SK-N-SH (cell line): ENCODE data around the gene PTPN22. TPM values are rescaled to one million over a fixed set of nuclear protein-coding genes. Genes with fewer than 3 reads are reported as not detected.

ENCODE experiments used
- CTCF ChIA-PET: fragments of 300-600, 350-600 bp; formaldehyde crosslinking; extraction: SDS; loops from one replicate; lab custom pipeline; 2021; lab: Yijun Ruan, JAX
- POLR2A ChIA-PET: fragments of 350-600 bp; sonication (Branson Sonifier 250); formaldehyde crosslinking; extraction: SDS; loops from one replicate; lab custom pipeline; 2020; ENCODE audit warnings: antibody characterized with exemption, inconsistent platforms; lab: Yijun Ruan, JAX
- DNase-seq: peaks from one replicate; pipeline ENCODE4 v3.0.0; 2012
- H2AFZ ChIP-seq: fragments of 200-600 bp; sonication (generic); 2 replicates; pipeline ENCODE4 v1.8.1; 2016; ENCODE audit warnings: antibody characterized with exemption, mild to moderate bottlenecking, low read depth
- H3F3A ChIP-seq: fragments of 200-600 bp; sonication (generic); replicated peaks from 2 replicates; pipeline ENCODE3; 2016; ENCODE audit warnings: antibody characterized with exemption, mild to moderate bottlenecking; ENCODE audit not compliant: insufficient read depth
- H3K27ac ChIP-seq, 2 experiments: fragments of 200-500 bp in 1 of 2; fragments of 200-600 bp in 1 of 2; sonication (Bioruptor generic) in 1 of 2; sonication (generic), shearing (Covaris generic) in 1 of 2; 2 replicates each; pipeline versions ENCODE4 v1.5.1 to v1.6.1; 2014 to 2016; ENCODE audit warnings: low read depth in 2 of 2, inconsistent platforms in 1 of 2, low read length in 1 of 2, mild to moderate bottlenecking in 1 of 2, mixed read lengths in 1 of 2
- H3K27me3 ChIP-seq: fragments of 200-600 bp; sonication (generic), shearing (Covaris generic); 2 replicates; pipeline ENCODE4 v1.6.1; 2016; ENCODE audit warnings: mixed run types; ENCODE audit not compliant: insufficient read depth
- H3K36me3 ChIP-seq, 2 experiments: fragments of 200-500 bp in 1 of 2; fragments of 200-600 bp in 1 of 2; sonication (Bioruptor generic) in 1 of 2; sonication (generic) in 1 of 2; replicated peaks in 1 of 2; 2 replicates each; pipeline versions ENCODE3 to v1.5.1; 2014 to 2016; ENCODE audit warnings: low read length in 1 of 2, mild to moderate bottlenecking in 1 of 2; ENCODE audit not compliant: insufficient read depth in 2 of 2, control insufficient read depth in 1 of 2
- H3K4me1 ChIP-seq, 2 experiments: fragments of 200-500 bp in 1 of 2; fragments of 200-600 bp in 1 of 2; sonication (Bioruptor generic) in 1 of 2; sonication (generic), shearing (Covaris generic) in 1 of 2; 2 replicates each; pipeline versions ENCODE4 v1.5.1 to v1.6.1; 2014 to 2016; ENCODE audit warnings: low read depth in 1 of 2, low read length in 1 of 2, mixed run types in 1 of 2; ENCODE audit not compliant: insufficient read depth in 2 of 2, control insufficient read depth in 1 of 2
- H3K4me2 ChIP-seq: fragments of 200-600 bp; sonication (generic), shearing (Covaris generic); 2 replicates; pipeline ENCODE4 v1.6.1; 2017; ENCODE audit warnings: mixed run types
- H3K4me3 ChIP-seq, 2 experiments: fragments of 200-500 bp in 1 of 2; fragments of 200-600 bp in 1 of 2; sonication (Bioruptor generic) in 1 of 2; sonication (generic), shearing (Covaris generic) in 1 of 2; 2 replicates each; pipeline versions ENCODE4 v1.5.1 to v1.8.1; 2014 to 2016; ENCODE audit warnings: low read depth in 2 of 2, inconsistent platforms in 1 of 2, low read length in 1 of 2, mild to moderate bottlenecking in 1 of 2, mixed read lengths in 1 of 2, moderate library complexity in 1 of 2
- H3K79me2 ChIP-seq: fragments of 200-600 bp; sonication (generic); 2 replicates; pipeline ENCODE4 v1.8.1; 2017; ENCODE audit warnings: mild to moderate bottlenecking; ENCODE audit not compliant: insufficient read depth
- H3K9ac ChIP-seq: fragments of 200-600 bp; sonication (generic); 2 replicates; pipeline ENCODE4 v1.6.1; 2017; ENCODE audit warnings: mixed run types
- H3K9me2 ChIP-seq: fragments of 200-600 bp; sonication (generic); 2 replicates; pipeline ENCODE4 v1.6.1; 2017; ENCODE audit warnings: mixed run types
- H3K9me3 ChIP-seq: fragments of 200-600 bp; sonication (generic); 2 replicates; pipeline ENCODE4 v1.6.1; 2017; ENCODE audit warnings: mixed run types, mild to moderate bottlenecking, moderate library complexity
- H4K20me1 ChIP-seq: fragments of 200-600 bp; sonication (generic); 2 replicates; pipeline ENCODE4 v1.6.1; 2017; ENCODE audit warnings: mild to moderate bottlenecking, mixed run types; ENCODE audit not compliant: insufficient read depth
- CTCF ChIP-seq: fragments of 200-600 bp; sonication (generic); IDR thresholded peaks from 2 replicates; pipeline ENCODE4 v1.6.1; 2017; ENCODE audit warnings: antibody characterized with exemption, mild to moderate bottlenecking, moderate library complexity
- EZH2phosphoT487 ChIP-seq: fragments of 200-600 bp; sonication (generic); IDR thresholded peaks from 2 replicates; pipeline ENCODE4 v1.6.1; 2017; ENCODE audit warnings: low read depth, mixed run types, mild to moderate bottlenecking, antibody characterized with exemption, moderate library complexity, borderline replicate concordance
- FOSL2 ChIP-seq: IDR thresholded peaks from 2 replicates; pipeline ENCODE4 v1.4.0; 2012; ENCODE audit warnings: low read depth, mild to moderate bottlenecking, moderate library complexity, borderline replicate concordance
- GABPA ChIP-seq: IDR thresholded peaks from 2 replicates; pipeline ENCODE4 v1.4.0; 2012; ENCODE audit warnings: low read depth, mild to moderate bottlenecking
- IRF3 ChIP-seq: fragments of 150-350 bp; IDR thresholded peaks from 2 replicates; pipeline ENCODE4 v1.6.1; 2016; ENCODE audit warnings: mild to moderate bottlenecking, low read depth, low read length
- MEF2A ChIP-seq: IDR thresholded peaks from 2 replicates; pipeline ENCODE4 v1.4.0; 2012; ENCODE audit warnings: low read depth, borderline replicate concordance
- REST ChIP-seq: IDR thresholded peaks from 2 replicates; pipeline ENCODE4 v1.6.1; 2012; ENCODE audit warnings: mild to moderate bottlenecking, low read depth, low read length, moderate library complexity
- SIN3A ChIP-seq: IDR thresholded peaks from 2 replicates; pipeline ENCODE4 v1.6.1; 2012; ENCODE audit warnings: low read depth, mild to moderate bottlenecking, low read length, moderate library complexity, borderline replicate concordance
- SMC3 ChIP-seq: IDR thresholded peaks from 2 replicates; pipeline ENCODE4 v1.6.1; 2012; ENCODE audit warnings: low read depth, low read length, improper control_type of control experiment
- USF1 ChIP-seq: IDR thresholded peaks from 2 replicates; pipeline ENCODE4 v1.4.0; 2012; ENCODE audit warnings: low read depth, borderline replicate concordance
- ZBTB33 ChIP-seq: IDR thresholded peaks from 2 replicates; pipeline ENCODE4 v1.4.0; 2012; ENCODE audit warnings: low read depth, borderline replicate concordance
- WGBS: methylation state at CpG from one replicate; pipeline ENCODE4 v1.1.6; 2017; ENCODE audit warnings: low lambda C conversion rate; 5-methylcytosine and 5-hydroxymethylcytosine counted together
- polyA plus RNA-seq, 3 experiments: library from polyadenylated mRNA; depleted of rRNA; stranded (reverse); fragments of >200 nt; gene quantifications; 2 replicates each; pipeline ENCODE4 v1.2.3, GENCODE V29; 2012

Gene PTPN22
- polyA plus RNA-seq, 1 of the 3 experiments (the other 2 are of a cell fraction) = 0.12 TPM

- no peaks in the 10 kb centered on the region for H3K9me2 ChIP-seq
- POLR2A ChIA-PET = no interaction called here
Observed at GRCh38 chr1:113898241-113898814, 26.8 kb upstream of the PTPN22 start.

More at GRCh38 chr1:113898241-113898814, 26.8 kb upstream of the PTPN22 start:
- CTCF ChIA-PET = interaction anchor here (1.5 kb wide), 1 partner anchor 63 kb away, joined by 4 read pairs; no protein-coding TSS in a partner anchor
- Histone ChIP-seq H3K36me3 (peaks cover 47 to 48% of the 10 kb centered on the region in 2 experiments), H3K79me2 (peaks cover 20% of the 10 kb centered on the region), H2AFZ (no peak overlapping the region), H3F3A (peaks cover 16% of the 10 kb centered on the region), H3K9me3 (no peaks in the 10 kb centered on the region), H3K4me2 (no peak overlapping the region), H3K4me3 (no peak overlapping the region), H3K27ac (no peak overlapping the region), H3K27me3 (no peaks in the 10 kb centered on the region), H3K4me1 (peaks cover 0 to 6% of the 10 kb centered on the region in 2 experiments; a peak in 1 of 4 replicates), H4K20me1 (no peaks in the 10 kb centered on the region), H3K9ac (no peak overlapping the region)
- TF ChIP-seq USF1 (no peak), IRF3 (no peak), GABPA (no peak), REST (no peak), ZBTB33 (no peak), EZH2phosphoT487 (no peak), SMC3 (no peak), SIN3A (no peak), MEF2A (no peak), CTCF (no peak), FOSL2 (no peak)
- WGBS = 90% methylated on average over 1 of the region's 1 CpG
- DNase-seq = no peak
